ENCODE results near the gene PHACTR1. TPM values are rescaled to one million over a fixed set of nuclear protein-coding genes. Genes with fewer than 3 reads are reported as not detected.
A peak's percentile ranks its signal among the peaks of the same experiment; 100 is the strongest.

PHACTR1 gene
- total RNA-seq, 1 donor from 2014 or later: 8.5 TPM

DNA sequence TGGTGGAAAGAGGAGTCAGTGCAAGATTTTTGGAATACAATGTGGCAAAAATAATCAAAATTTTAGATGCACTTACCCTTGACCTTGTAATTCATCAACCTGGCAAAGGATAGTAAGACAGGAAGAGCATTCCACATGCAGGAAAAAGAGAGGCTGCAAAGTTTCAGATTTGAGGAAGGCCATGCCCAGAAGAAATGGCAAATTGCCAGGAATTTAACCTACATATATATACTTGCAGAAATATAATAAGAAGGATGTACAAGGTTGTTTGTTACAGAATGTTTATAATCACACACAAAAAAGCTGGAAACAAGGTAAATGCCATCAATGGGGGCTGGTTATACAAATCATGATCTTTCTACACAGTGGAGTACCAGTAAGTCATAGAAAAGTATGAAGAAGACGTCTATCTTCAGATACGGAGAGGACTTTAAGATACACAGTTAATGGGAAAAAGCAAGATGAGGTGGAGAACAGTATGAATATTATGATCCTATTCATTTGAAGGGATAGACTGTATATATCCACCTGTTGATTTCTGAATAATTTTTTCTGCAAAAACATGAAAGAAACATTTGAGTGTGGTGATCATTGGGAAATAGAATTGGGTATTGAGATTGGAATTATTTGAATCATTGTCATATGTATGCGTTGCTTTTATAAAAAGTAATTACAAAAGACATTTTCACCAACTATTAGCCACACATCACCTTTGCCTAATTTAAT is 358.0 kb downstream of the PHACTR1 start:
- Histone ChIP-seq H3K36me3 (ENCODE audit: insufficient read depth, low read length) (no peaks in the 10 kb centered on the region), H3K9ac (ENCODE audit: low read length) (no peak overlapping the region), H3K4me3 (ENCODE audit: insufficient read depth, low read depth, low read length) (no peak overlapping the region), H3K79me2 (ENCODE audit: insufficient read depth, low read length) (no peaks in the 10 kb centered on the region), H4K20me1 (ENCODE audit: insufficient read depth, low read length) (no peaks in the 10 kb centered on the region), H3K9me3 (ENCODE audit: insufficient read depth, low read depth, low read length) (no peaks in the 10 kb centered on the region), H3K27me3 (ENCODE audit: insufficient read depth, low read length) (no peaks in the 10 kb centered on the region), H3K4me1 (ENCODE audit: insufficient read depth, low read length) (no peaks in the 10 kb centered on the region), H3K4me2 (ENCODE audit: low read length) (no peak overlapping the region), H2AFZ (ENCODE audit: low read depth, low read length) (no peak overlapping the region), H3K27ac (ENCODE audit: low read depth, low read length) (no peak overlapping the region)
- peak; percentile 23 for FAIRE-seq
- Mint-ChIP-seq H3K27ac (ENCODE audit: unreplicated experiment) (no peak overlapping the region), H3K27me3 (ENCODE audit: low read depth, unreplicated experiment) (no peaks in the 10 kb centered on the region), H3K9me3 (ENCODE audit: unreplicated experiment) (no peaks in the 10 kb centered on the region), H3K36me3 (ENCODE audit: low read depth, unreplicated experiment) (peaks cover 1% of the 10 kb centered on the region), H3K4me1 (ENCODE audit: low read depth, unreplicated experiment) (peaks cover 4% of the 10 kb centered on the region), H3K4me3 (ENCODE audit: unreplicated experiment) (no peak overlapping the region)
- no peak for DNase-seq (ENCODE audit: low read depth)
- no peak for TF ChIP-seq EZH2 (IDR thresholded peaks at IDR 0.05; ENCODE audit: insufficient read depth, low read length)

DNA sequence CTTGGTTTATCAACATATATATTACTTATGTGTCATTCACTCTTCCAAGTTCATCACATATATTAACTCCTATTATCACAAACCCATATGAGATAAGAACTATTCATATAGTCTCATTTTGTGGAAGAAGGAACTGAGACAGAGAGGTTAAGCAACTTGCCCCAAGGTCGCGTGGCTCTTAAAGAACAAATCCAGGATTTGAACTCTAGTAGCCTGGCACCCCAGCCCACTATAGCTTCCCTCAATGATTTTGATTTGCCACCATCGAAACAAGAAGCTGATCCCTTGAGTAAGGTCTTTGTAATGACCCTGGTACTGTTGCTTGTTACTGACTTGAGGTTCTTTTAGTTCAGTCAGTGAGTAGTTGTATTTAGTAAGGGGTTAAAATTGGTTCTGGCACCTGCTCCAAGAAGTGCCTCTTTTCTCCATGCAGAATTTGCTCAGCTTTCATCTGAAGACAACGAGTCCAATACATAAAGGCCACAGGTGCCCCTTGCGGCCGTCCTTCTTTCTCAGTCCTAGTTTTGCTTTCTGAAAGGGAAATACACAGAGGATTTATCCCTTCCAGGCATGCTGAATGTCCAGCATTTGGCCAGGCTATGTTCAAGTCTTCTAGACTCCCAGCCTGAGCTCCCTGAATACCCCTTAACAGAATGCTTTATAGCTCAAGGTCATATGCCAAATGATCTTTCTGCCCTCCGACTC is 358.7 kb downstream of the PHACTR1 start:
- H3K36me3 ChIP-seq (ENCODE audit: insufficient read depth, low read length): no peaks in the 10 kb centered on the region
- DNase-seq (ENCODE audit: low read depth) (no peak), FAIRE-seq (no peak)
- H3K36me3 Mint-ChIP-seq (ENCODE audit: low read depth, unreplicated experiment): peaks cover 1% of the 10 kb centered on the region
- H4K20me1 ChIP-seq (ENCODE audit: insufficient read depth, low read length): no peaks in the 10 kb centered on the region
- H3K27me3 ChIP-seq (ENCODE audit: insufficient read depth, low read length): no peaks in the 10 kb centered on the region
- no peaks in the 10 kb centered on the region for H3K9me3 ChIP-seq (ENCODE audit: insufficient read depth, low read depth, low read length)
- H2AFZ ChIP-seq (ENCODE audit: low read depth, low read length): no peak overlapping the region
- no peak overlapping the region for H3K9ac ChIP-seq (ENCODE audit: low read length)
- no peaks in the 10 kb centered on the region for H3K27me3 Mint-ChIP-seq (ENCODE audit: low read depth, unreplicated experiment)
- peaks cover 4% of the 10 kb centered on the region for H3K4me1 Mint-ChIP-seq (ENCODE audit: low read depth, unreplicated experiment)
- H3K4me1 ChIP-seq (ENCODE audit: insufficient read depth, low read length): no peaks in the 10 kb centered on the region
- TF ChIP-seq, protein P1, sequence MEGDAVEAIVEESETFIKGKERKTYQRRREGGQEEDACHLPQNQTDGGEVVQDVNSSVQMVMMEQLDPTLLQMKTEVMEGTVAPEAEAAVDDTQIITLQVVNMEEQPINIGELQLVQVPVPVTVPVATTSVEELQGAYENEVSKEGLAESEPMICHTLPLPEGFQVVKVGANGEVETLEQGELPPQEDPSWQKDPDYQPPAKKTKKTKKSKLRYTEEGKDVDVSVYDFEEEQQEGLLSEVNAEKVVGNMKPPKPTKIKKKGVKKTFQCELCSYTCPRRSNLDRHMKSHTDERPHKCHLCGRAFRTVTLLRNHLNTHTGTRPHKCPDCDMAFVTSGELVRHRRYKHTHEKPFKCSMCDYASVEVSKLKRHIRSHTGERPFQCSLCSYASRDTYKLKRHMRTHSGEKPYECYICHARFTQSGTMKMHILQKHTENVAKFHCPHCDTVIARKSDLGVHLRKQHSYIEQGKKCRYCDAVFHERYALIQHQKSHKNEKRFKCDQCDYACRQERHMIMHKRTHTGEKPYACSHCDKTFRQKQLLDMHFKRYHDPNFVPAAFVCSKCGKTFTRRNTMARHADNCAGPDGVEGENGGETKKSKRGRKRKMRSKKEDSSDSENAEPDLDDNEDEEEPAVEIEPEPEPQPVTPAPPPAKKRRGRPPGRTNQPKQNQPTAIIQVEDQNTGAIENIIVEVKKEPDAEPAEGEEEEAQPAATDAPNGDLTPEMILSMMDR (IDR thresholded peaks at IDR 0.05; ENCODE audit: insufficient read depth, low read depth, low read length): no peak
- TF ChIP-seq EZH2 (IDR thresholded peaks at IDR 0.05; ENCODE audit: insufficient read depth, low read length): no peak
- H3K4me3 ChIP-seq (ENCODE audit: insufficient read depth, low read depth, low read length): no peak overlapping the region
- no peak overlapping the region for H3K4me3 Mint-ChIP-seq (ENCODE audit: unreplicated experiment)
- H3K79me2 ChIP-seq (ENCODE audit: insufficient read depth, low read length): no peaks in the 10 kb centered on the region
- no peak overlapping the region for H3K27ac Mint-ChIP-seq (ENCODE audit: unreplicated experiment)
- no peak overlapping the region for H3K4me2 ChIP-seq (ENCODE audit: low read length)
- no peaks in the 10 kb centered on the region for H3K9me3 Mint-ChIP-seq (ENCODE audit: unreplicated experiment)
- no peak overlapping the region for H3K27ac ChIP-seq (ENCODE audit: low read depth, low read length)

DNA sequence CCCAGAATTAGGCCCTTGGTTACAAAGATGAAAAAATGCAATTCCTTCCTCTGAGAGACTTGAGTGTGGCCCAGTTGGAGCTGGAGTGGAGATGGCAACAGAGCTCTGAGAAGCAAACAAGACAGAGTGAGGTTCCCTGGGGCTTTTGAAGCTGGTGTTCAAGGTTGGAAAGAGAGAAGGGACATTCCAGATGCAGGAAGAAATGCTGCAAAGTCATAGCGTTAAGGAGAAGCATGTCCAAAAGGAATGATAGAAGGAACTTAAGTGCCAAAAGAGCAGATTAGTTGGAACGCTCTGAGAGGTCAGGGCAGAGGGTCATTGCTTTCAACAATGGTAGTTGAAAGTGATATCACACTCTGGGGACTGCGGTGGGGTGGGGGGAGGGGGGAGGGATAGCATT is 360.0 kb downstream of the PHACTR1 start:
- no peaks in the 10 kb centered on the region for H3K79me2 ChIP-seq (ENCODE audit: insufficient read depth, low read length)
- Mint-ChIP-seq H3K4me3 (ENCODE audit: unreplicated experiment) (no peak overlapping the region), H3K27ac (ENCODE audit: unreplicated experiment) (no peak overlapping the region), H3K9me3 (ENCODE audit: unreplicated experiment) (no peaks in the 10 kb centered on the region), H3K36me3 (ENCODE audit: low read depth, unreplicated experiment) (peaks cover 1% of the 10 kb centered on the region), H3K4me1 (ENCODE audit: low read depth, unreplicated experiment) (peaks cover 4% of the 10 kb centered on the region), H3K27me3 (ENCODE audit: low read depth, unreplicated experiment) (no peaks in the 10 kb centered on the region)
- TF ChIP-seq, protein P1 (IDR thresholded peaks at IDR 0.05; ENCODE audit: insufficient read depth, low read depth, low read length): no peak
- no peak for TF ChIP-seq EZH2 (IDR thresholded peaks at IDR 0.05; ENCODE audit: insufficient read depth, low read length)
- H3K4me3 ChIP-seq (ENCODE audit: insufficient read depth, low read depth, low read length): no peak overlapping the region
- no peaks in the 10 kb centered on the region for H4K20me1 ChIP-seq (ENCODE audit: insufficient read depth, low read length)
- H3K9me3 ChIP-seq (ENCODE audit: insufficient read depth, low read depth, low read length): no peaks in the 10 kb centered on the region
- no peaks in the 10 kb centered on the region for H3K4me1 ChIP-seq (ENCODE audit: insufficient read depth, low read length)
- H2AFZ ChIP-seq (ENCODE audit: low read depth, low read length): no peak overlapping the region
- no peak overlapping the region for H3K4me2 ChIP-seq (ENCODE audit: low read length)
- H3K27ac ChIP-seq (ENCODE audit: low read depth, low read length): no peak overlapping the region
- DNase-seq (ENCODE audit: low read depth) (no peak), FAIRE-seq (no peak)
- no peaks in the 10 kb centered on the region for H3K36me3 ChIP-seq (ENCODE audit: insufficient read depth, low read length)
- H3K9ac ChIP-seq (ENCODE audit: low read length): no peak overlapping the region
- no peaks in the 10 kb centered on the region for H3K27me3 ChIP-seq (ENCODE audit: insufficient read depth, low read length)

Measured in astrocyte (in vitro differentiated cells and primary cell).